Activated naive CD8-positive, alpha-beta T cell treated with anti-CD3 and anti-CD28 coated beads for 36 hours (primary cell): Measurements from ENCODE around the gene ASF1B. TPM values are rescaled to one million over a fixed set of nuclear protein-coding genes. Genes with fewer than 3 reads are reported as not detected.
"Not testable (repeated sequence)": the region's sequence is repeated elsewhere in the genome, so short reads cannot be mapped to it uniquely, and the experiment has no call there.

Experiments used
- DNase-seq: peaks from one replicate; pipeline ENCODE4 v3.0.0; 2021
- H3K27ac Mint-ChIP-seq: one replicate; pipeline ENCODE4 v1.8.0; 2022; ENCODE audit warnings: mild to moderate bottlenecking, moderate library complexity, mixed read lengths
- H3K27me3 Mint-ChIP-seq: one replicate; pipeline ENCODE4 v1.8.0; 2022; ENCODE audit warnings: mild to moderate bottlenecking, mixed read lengths
- H3K36me3 Mint-ChIP-seq: one replicate; pipeline ENCODE4 v1.8.0; 2021; ENCODE audit warnings: mild to moderate bottlenecking, mixed read lengths
- H3K4me1 Mint-ChIP-seq: one replicate; pipeline ENCODE4 v1.8.0; 2021; ENCODE audit warnings: mixed read lengths
- H3K4me3 Mint-ChIP-seq: one replicate; pipeline ENCODE4 v1.8.0; 2022; ENCODE audit warnings: mild to moderate bottlenecking, moderate library complexity, mixed read lengths
- H3K9me3 Mint-ChIP-seq: one replicate; pipeline ENCODE4 v1.8.0; 2022; ENCODE audit warnings: mixed read lengths
- total RNA-seq, 2 experiments: library from RNA; stranded (reverse); gene quantifications; one replicate each; pipeline ENCODE4 v1.2.3, GENCODE V29; 2021

Gene ASF1B
- 10 to 100 TPM; 77.5 to 78.5 TPM for total RNA-seq

DNA sequence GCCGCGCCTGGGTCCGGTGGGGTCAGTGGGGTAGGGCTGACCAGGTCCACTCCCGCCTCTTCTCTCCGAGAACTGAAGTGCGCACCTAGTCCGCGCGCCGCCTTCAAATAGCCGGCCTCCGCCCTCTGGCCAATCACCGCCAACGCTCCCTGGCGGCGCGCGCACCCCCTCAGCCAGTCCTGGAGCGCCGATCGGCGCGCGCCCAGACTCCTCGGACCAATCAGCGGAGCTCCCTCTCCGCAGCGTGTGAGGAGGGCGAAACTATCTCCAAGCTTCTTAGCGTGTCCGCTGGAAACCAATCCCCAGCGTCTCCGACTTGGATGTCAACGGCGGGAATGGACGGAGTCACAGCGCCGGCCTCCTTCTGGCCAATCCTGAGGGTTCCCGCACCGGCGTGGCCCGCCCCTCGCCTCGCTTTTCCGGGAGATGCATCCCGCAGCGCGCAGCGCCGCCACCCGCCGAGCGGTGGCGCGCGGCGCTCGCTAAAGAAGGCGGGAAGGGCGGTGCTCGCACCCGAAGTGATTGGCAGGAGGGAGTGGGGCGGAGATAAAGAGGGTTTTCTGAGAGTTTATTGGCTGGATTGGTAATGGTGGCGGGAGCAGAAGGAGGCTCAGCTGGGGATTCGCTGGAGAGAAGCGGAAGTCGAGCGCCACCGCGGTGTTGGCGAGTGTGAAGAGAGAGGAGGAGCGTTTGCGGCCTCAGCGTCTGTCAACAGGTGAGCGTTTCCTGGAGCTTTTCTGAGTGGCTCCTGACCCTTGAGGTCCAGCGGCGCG, at the start of gene ASF1B:
Gene ASF1B, minus strand, starts transcription at position 81 of the 773 bp plus-strand sequence. CDS start 133 bp downstream, outside the sequence.
- Mint-ChIP-seq H3K4me3 (peak within 1 kb of the TSS; percentile 94), H3K9me3 (no peaks in the 10 kb centered on the region), H3K4me1 (peaks cover 29% of the 10 kb centered on the region), H3K36me3 (peaks cover 30% of the 10 kb centered on the region), H3K27ac (peak within 1 kb of the TSS; percentile 96), H3K27me3 (no peaks in the 10 kb centered on the region)
- DNase-seq: peak; percentile 99

DNA sequence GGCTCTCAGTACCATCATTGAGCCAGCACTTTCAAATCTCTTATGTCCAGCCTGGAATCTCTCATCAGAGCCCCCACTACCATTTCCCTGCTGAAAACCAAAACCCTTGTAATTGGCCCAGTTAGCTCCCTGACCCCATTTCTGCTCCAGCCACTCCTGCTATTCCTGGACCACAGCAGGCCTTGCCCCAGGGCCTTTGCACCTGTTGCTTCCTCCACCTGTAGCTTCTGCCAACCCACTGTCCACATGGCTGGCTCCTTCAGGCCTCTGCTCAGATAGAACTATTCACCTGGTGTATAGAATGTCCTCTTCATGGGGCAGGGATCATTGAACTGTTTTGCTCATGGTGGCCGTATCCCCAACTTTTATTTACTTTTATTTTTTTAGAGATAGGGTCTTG, 49.3 kb upstream of the ASF1B start:
- H3K27me3 Mint-ChIP-seq, H3K9me3 Mint-ChIP-seq, H3K4me1 Mint-ChIP-seq, H3K4me3 Mint-ChIP-seq, H3K36me3 Mint-ChIP-seq, DNase-seq, H3K27ac Mint-ChIP-seq: not testable (repeated sequence)

DNA sequence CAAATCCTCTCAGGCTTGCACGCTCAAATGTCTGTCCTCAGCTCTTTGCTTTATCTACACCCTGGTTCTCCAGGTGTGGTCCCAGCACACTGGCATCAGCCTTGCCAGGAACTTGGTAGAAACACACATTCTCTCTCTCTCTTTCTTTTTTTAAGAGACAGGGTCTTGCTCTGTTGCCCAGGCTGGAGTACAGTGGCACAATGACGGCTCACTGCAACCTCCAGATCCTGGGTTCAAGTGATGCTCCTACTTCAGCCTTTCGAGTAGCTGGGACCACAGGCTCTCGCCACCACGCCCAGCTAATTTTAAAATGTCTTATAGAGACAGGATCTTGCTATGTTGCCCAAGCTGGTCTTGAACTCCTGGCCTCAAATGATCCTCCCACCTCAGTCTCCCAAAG, 48.8 kb upstream of the ASF1B start:
- Mint-ChIP-seq H3K9me3 (no peaks in the 10 kb centered on the region), H3K36me3 (peaks cover 3% of the 10 kb centered on the region), H3K27me3 (no peaks in the 10 kb centered on the region), H3K4me3 (no peak overlapping the region), H3K27ac (no peak overlapping the region), H3K4me1 (no peaks in the 10 kb centered on the region)
- no peak for DNase-seq

DNA sequence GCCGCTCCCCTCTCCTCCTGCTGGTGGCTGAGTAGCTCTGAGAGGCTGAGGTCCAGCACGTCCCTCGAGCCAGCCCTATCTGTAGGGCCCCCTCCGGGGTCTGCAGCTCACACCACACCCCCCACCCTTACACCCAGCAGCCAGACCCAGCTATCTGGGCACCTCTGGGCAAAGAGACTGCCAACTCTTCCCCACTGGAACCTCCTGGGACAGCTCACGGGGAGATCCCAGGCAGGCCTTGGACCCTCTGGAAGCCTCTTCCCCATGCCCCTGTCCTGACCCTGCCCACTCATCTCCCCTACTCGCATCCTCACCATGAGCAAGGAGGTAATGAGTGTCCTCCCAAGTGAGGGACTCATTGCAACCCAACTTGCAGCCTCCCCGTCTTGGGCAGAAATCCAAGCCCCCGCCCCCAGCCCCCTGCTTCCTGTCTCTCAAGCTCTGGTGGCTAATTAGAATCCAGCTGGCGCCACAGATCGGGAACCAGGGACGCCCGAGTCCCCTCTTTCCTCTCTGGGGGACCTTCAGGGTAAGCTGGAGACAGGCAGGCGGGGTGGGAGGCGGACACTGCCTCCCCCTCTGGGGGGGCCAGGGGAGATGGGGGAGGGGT, 47.5 kb upstream of the ASF1B start:
- H3K27ac Mint-ChIP-seq: no peak overlapping the region
- H3K4me1 Mint-ChIP-seq: no peaks in the 10 kb centered on the region
- no peaks in the 10 kb centered on the region for H3K27me3 Mint-ChIP-seq
- H3K36me3 Mint-ChIP-seq: peaks cover 3% of the 10 kb centered on the region
- H3K4me3 Mint-ChIP-seq: no peak overlapping the region
- DNase-seq: no peak
- H3K9me3 Mint-ChIP-seq: no peaks in the 10 kb centered on the region

DNA sequence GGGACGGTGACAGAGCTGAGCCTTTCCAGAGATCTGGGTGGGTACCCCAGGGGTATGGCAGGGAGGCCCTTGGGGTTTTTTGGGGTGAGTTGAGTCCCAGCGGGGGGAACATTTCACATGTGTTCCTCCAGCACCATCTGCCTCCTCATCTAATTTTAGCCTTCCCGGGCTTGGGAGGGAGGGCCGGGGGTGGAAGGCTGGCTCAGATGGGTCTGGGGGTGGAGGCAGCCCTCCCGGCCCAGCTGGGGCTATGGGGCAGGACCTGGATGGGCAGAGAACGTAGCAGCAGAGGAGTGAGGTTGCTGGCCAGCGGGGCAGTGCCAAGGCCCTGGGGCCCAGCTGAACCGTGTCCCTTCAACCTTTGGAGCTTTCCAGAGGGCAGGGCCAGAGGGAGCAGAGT, 46.1 kb upstream of the ASF1B start:
- Mint-ChIP-seq H3K9me3 (no peaks in the 10 kb centered on the region), H3K27ac (no peak overlapping the region), H3K27me3 (no peaks in the 10 kb centered on the region), H3K4me1 (no peaks in the 10 kb centered on the region), H3K4me3 (no peak overlapping the region), H3K36me3 (no peaks in the 10 kb centered on the region)
- DNase-seq: no peak

DNA sequence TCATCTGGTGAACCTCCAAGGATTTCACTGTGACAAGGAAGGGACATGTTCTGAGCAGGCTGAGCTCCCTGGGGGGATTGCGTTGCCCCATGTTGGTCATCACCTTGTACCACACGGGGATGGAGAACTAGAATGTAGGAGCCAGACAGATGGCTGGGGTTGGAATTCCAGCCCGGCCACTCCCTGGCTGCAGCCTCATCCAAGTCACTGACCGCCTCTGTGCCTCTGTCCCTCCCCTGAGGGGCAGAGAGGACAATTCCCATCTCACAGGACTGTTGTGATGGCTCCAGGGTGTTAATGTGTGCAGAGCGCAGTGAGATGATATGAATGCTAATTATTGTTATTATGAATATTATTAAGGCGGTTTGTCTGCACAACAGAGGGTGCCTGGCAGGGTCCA, 45.5 kb upstream of the ASF1B start:
- Mint-ChIP-seq H3K4me1 (no peaks in the 10 kb centered on the region), H3K4me3 (no peak overlapping the region), H3K9me3 (no peaks in the 10 kb centered on the region), H3K27ac (no peak overlapping the region), H3K27me3 (no peaks in the 10 kb centered on the region), H3K36me3 (no peaks in the 10 kb centered on the region)
- DNase-seq: no peak

DNA sequence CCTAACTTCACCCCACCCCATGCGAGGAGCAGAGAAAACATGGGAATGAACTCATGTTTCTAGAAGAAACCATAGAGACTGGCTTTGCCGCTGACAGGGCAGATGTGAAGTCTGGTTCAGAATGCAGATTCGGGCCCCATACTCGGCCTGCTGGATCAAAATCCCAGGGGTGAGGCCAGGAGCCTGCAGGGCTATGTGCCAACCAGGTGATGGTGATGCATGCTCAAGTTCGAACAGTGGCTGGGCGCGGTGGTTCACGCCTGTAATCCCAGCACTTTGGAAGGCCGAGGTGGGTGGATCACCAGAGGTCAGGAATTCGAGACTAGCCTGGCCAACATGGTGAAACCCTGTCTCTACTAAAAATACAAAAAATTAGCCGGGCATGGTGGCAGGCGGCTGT, 44.8 kb upstream of the ASF1B start:
- not testable (repeated sequence) for H3K36me3 Mint-ChIP-seq, H3K27ac Mint-ChIP-seq, H3K9me3 Mint-ChIP-seq, H3K4me1 Mint-ChIP-seq, H3K4me3 Mint-ChIP-seq, H3K27me3 Mint-ChIP-seq, DNase-seq

DNA sequence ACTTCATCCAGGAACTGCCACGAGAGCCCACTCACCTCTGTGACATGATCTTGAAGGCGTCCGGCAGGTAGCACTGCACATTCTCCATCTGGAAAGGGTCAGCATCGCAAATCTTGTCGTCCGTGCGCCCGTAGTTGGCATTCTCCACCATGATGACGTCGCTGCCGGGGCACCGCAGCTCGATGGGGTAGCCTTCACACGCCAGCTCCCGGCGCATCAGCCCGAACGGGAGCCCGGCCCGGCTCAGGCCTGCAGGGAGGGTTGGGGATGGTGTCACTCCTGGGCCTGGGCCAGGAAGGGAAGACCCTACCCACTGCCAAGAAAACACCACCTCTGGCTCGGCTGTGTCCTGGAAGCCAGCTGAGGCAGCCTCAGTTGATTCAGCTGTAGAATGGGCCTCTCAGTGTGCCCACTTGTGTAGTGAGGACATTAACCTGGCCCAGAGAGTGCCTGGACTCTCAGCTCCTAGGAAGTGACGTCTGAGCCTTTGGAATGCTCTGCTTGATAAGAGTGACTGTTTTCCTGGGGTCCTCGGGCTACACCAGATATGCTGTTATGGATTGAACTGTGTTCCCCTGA, 41.2 kb upstream of the ASF1B start:
- Mint-ChIP-seq H3K27me3 (no peaks in the 10 kb centered on the region), H3K36me3 (no peaks in the 10 kb centered on the region), H3K4me3 (no peak overlapping the region), H3K27ac (no peak overlapping the region), H3K9me3 (no peaks in the 10 kb centered on the region), H3K4me1 (peaks cover 2% of the 10 kb centered on the region)
- DNase-seq: no peak

DNA sequence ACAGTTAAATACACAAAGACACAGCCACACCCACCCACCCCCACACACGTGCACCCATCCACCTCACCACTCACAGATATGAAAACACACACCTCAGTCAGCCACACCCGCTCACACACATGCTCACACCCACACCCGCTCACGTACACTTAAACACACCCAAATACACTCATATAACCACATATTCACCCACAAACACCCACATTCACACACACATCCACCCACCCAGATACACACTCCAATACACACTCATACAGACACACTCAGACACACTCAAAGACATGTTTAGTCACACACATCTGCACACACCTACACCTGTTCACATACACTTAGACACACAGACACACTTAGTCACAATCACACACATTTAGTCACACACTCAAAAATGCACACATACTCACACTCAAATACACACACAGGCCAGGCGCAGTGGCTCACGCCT, 39.0 kb upstream of the ASF1B start:
- H3K27me3 Mint-ChIP-seq: no peaks in the 10 kb centered on the region
- peak overlapping the region; percentile 7 for H3K27ac Mint-ChIP-seq
- peaks cover 2% of the 10 kb centered on the region for H3K36me3 Mint-ChIP-seq
- no peak for DNase-seq
- peaks cover 2% of the 10 kb centered on the region for H3K4me1 Mint-ChIP-seq
- no peaks in the 10 kb centered on the region for H3K9me3 Mint-ChIP-seq
- no peak overlapping the region for H3K4me3 Mint-ChIP-seq

DNA sequence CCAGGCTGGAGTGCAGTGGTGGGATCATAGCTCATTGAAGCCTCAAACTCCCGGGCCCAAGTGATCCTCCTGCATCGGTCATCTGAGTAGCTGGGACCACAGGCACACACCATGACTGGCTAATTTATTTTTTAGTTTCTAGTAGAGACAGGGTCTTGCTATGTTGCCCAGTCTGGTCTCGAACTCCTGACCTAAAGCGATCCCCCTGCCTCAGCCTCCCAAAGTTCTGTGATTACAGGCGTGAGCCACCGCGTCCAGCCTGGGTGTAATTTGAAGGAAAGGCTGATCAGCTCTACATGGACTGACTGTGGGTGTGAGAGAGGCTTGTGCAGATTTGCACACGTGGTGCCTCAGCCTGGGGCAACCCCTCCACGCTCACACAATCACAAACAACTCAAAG, 38.5 kb upstream of the ASF1B start:
- Mint-ChIP-seq H3K27me3 (no peaks in the 10 kb centered on the region), H3K4me3 (no peak overlapping the region), H3K9me3 (no peaks in the 10 kb centered on the region), H3K27ac (no peak overlapping the region), H3K4me1 (peaks cover 2% of the 10 kb centered on the region), H3K36me3 (peaks cover 6% of the 10 kb centered on the region)
- no peak for DNase-seq

DNA sequence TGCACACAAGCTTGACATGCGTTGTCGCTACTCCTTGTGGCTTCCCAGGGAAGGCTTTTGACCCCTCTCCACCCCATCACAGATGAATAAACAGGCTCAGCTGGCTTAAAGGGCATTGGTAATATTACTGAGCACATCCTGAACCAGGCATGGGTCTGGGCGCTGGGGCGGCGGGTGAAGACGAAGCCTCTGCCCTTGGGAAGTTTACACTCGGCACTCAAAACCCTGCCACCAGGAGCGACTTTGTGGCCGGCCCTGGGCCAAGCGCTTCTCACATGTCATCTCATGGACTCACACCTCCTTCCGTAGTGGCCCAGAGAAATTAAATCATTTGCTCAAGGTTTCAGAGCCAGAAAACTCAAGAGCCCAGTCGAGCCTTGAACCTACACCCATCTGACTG, 32.6 kb upstream of the ASF1B start:
- no peak overlapping the region for H3K27ac Mint-ChIP-seq

DNA sequence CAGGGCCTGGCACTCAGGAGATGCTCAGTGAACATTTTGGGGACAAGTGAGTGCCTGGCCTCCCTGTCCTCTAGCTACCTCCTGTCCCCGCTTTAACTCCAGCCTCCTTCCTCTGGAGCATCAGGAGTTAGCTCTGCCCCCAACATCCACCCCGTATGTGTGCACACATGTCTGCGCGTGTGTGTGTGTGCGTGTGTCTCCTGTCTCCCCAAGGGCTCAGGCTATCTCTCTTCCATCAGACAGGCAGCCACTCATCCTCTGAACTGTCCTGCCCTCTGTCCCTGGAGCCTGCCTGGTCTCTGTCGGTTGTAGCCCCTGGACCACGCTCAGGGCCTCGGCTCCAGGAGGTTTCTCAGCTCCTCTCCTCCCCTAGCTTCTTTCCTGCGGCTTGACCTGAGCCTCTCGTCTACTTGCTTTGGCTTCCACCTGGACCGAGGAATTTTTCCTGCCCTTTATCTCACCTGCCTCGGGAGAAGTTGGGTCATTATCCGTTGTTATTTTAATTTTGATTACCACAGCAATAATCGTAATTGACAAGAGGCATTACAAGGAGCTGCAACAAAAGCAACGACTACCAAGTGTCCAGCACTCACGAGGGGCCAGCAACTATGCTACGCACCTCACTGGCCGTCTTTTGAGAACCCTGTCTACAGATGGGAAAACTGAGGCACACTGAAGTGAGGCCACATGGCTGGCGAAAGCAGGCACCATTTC, 32.0 kb upstream of the ASF1B start:
- Mint-ChIP-seq H3K9me3 (no peaks in the 10 kb centered on the region), H3K4me3 (no peak overlapping the region), H3K36me3 (peaks cover 9% of the 10 kb centered on the region), H3K4me1 (peaks cover 13% of the 10 kb centered on the region), H3K27me3 (no peaks in the 10 kb centered on the region), H3K27ac (no peak overlapping the region)
- DNase-seq: no peak

More for the DNA sequence above, 32.6 kb upstream of the ASF1B start:
- Mint-ChIP-seq H3K27me3 (no peaks in the 10 kb centered on the region), H3K4me1 (peaks cover 13% of the 10 kb centered on the region), H3K36me3 (peaks cover 9% of the 10 kb centered on the region), H3K9me3 (no peaks in the 10 kb centered on the region), H3K4me3 (no peak overlapping the region)
- DNase-seq: no peak

DNA sequence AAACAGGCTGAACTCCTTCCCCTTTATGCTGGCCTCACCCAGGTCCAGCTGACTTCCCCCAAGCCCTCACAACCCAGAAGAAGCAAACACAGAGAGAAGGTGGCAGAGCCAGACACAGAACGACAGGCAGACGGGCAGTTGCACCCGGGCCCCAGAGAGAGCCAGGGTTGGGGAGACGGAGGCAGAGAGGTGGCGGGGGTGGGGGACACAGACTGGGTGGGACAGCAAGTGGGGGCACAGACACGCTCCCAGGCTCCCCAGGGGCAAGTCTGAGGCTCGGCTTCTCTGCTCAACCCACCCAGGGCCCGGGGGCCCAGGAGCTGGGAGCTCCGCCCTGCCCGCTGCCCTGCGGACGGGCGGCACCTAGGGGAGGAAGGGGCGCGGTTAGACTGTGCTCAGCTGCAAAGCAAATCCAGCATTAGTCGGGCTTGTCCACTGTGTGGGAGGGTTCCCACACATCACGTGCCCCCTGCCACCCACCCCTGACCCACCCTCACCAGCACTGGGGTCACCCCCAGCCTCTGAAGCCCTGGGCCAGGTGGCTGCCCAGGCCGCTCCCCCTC, 31.3 kb upstream of the ASF1B start:
- Mint-ChIP-seq H3K36me3 (peaks cover 9% of the 10 kb centered on the region), H3K4me3 (no peak overlapping the region), H3K27me3 (no peaks in the 10 kb centered on the region), H3K9me3 (no peaks in the 10 kb centered on the region), H3K27ac (no peak overlapping the region), H3K4me1 (peaks cover 13% of the 10 kb centered on the region)
- DNase-seq: no peak

DNA sequence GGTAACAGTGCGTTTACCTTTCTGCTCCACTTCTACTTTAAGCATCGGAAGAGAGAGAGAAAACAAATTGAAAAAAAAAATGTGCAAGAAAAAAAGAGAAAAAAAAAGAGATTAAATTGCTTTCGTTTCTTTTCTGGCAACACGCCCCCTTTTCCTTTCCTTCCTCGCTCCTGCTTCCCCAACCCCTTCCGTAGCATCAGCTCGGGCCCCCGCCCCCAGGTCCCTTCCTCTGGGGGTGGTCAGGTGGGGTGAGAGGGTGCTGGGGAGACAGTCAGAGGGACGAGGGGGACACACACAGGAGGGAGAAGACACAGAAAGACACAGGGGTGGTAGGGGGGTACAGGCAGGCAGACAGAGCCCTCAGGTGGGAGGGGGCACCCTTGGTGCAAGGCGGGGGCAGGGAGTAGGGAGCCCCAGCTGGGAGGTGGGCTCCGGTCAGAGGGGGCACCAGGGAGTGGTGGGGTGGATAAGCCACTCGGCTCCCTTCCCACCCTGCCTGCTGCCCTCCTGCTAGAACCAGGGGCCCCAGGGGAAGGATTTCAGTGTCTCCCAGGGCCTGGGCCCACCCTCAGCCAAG, 30.7 kb upstream of the ASF1B start:
- peaks cover 13% of the 10 kb centered on the region for H3K4me1 Mint-ChIP-seq
- H3K27me3 Mint-ChIP-seq: no peaks in the 10 kb centered on the region
- DNase-seq: no peak
- H3K27ac Mint-ChIP-seq: peak overlapping the region; percentile 79
- peak overlapping the region; percentile 75 for H3K4me3 Mint-ChIP-seq
- no peaks in the 10 kb centered on the region for H3K9me3 Mint-ChIP-seq
- H3K36me3 Mint-ChIP-seq: peaks cover 11% of the 10 kb centered on the region
